Measurements from ENCODE around the gene ZNF12.

Gene ZNF12

GRCh38 chr7:6655636-6656385, 50.9 kb downstream of the ZNF12 start:
- Histone ChIP-seq H3K9ac (ENCODE audit: low read depth, low read length) (no peak overlapping the region), H3K9me3 (ENCODE audit: control insufficient read depth, insufficient read depth, low read length) (no peaks in the 10 kb centered on the region), H3K4me1 (ENCODE audit: insufficient read depth, low read length) (peaks cover 5% of the 10 kb centered on the region), H3K36me3 (ENCODE audit: insufficient read depth, low read length) (no peaks in the 10 kb centered on the region)

GRCh38 chr7:6654842-6655610, 51.7 kb downstream of the ZNF12 start:
- H3K36me3 ChIP-seq (ENCODE audit: insufficient read depth, low read length), result no peaks in the 10 kb centered on the region
- peaks cover 5% of the 10 kb centered on the region for H3K4me1 ChIP-seq (ENCODE audit: insufficient read depth, low read length)
- H3K9me3 ChIP-seq (ENCODE audit: control insufficient read depth, insufficient read depth, low read length), result no peaks in the 10 kb centered on the region
- no peak overlapping the region for H3K9ac ChIP-seq (ENCODE audit: low read depth, low read length)

GRCh38 chr7:6654113-6654841, 52.5 kb downstream of the ZNF12 start:
- Histone ChIP-seq H3K36me3 (ENCODE audit: insufficient read depth, low read length) (no peaks in the 10 kb centered on the region), H3K4me1 (ENCODE audit: insufficient read depth, low read length) (peaks cover 2% of the 10 kb centered on the region), H3K9ac (ENCODE audit: low read depth, low read length) (no peak overlapping the region), H3K9me3 (ENCODE audit: control insufficient read depth, insufficient read depth, low read length) (no peaks in the 10 kb centered on the region)

- no peak overlapping the region for H3K9ac ChIP-seq (ENCODE audit: low read depth, low read length)
- no peaks in the 10 kb centered on the region for H3K36me3 ChIP-seq (ENCODE audit: insufficient read depth, low read length)
- H3K9me3 ChIP-seq (ENCODE audit: control insufficient read depth, insufficient read depth, low read length), result no peaks in the 10 kb centered on the region
- no peaks in the 10 kb centered on the region; the same call in 1 of the 2 replicates for H3K4me1 ChIP-seq (ENCODE audit: insufficient read depth, low read length)
These were observed 53.4 kb downstream of the ZNF12 start for GRCh38 chr7:6653071-6654003.

GRCh38 chr7:6652446-6653011, 54.2 kb downstream of the ZNF12 start:
- no peak overlapping the region for H3K9ac ChIP-seq (ENCODE audit: low read depth, low read length)
- no peaks in the 10 kb centered on the region for H3K9me3 ChIP-seq (ENCODE audit: control insufficient read depth, insufficient read depth, low read length)
- H3K36me3 ChIP-seq (ENCODE audit: insufficient read depth, low read length), result no peaks in the 10 kb centered on the region
- no peaks in the 10 kb centered on the region for H3K4me1 ChIP-seq (ENCODE audit: insufficient read depth, low read length)

- Histone ChIP-seq H3K36me3 (ENCODE audit: insufficient read depth, low read length) (no peaks in the 10 kb centered on the region), H3K4me1 (ENCODE audit: insufficient read depth, low read length) (no peaks in the 10 kb centered on the region), H3K9me3 (ENCODE audit: control insufficient read depth, insufficient read depth, low read length) (no peaks in the 10 kb centered on the region)
These were observed 54.8 kb downstream of the ZNF12 start for GRCh38 chr7:6651851-6652445.

GRCh38 chr7:6650521-6651011, 56.2 kb downstream of the ZNF12 start:
- H3K9me3 ChIP-seq (ENCODE audit: control insufficient read depth, insufficient read depth, low read length), result no peaks in the 10 kb centered on the region
- H3K4me1 ChIP-seq (ENCODE audit: insufficient read depth, low read length), result no peaks in the 10 kb centered on the region
- no peak overlapping the region for H3K9ac ChIP-seq (ENCODE audit: low read depth, low read length)
- no peaks in the 10 kb centered on the region for H3K36me3 ChIP-seq (ENCODE audit: insufficient read depth, low read length)

More at GRCh38 chr7:6651851-6652445, 54.8 kb downstream of the ZNF12 start:
- no peak overlapping the region for H3K9ac ChIP-seq (ENCODE audit: low read depth, low read length)

- no peaks in the 10 kb centered on the region for H3K4me1 ChIP-seq (ENCODE audit: insufficient read depth, low read length)
- H3K36me3 ChIP-seq (ENCODE audit: insufficient read depth, low read length), result no peaks in the 10 kb centered on the region
- H3K9ac ChIP-seq (ENCODE audit: low read depth, low read length), result no peak overlapping the region
These were observed 56.7 kb downstream of the ZNF12 start for GRCh38 chr7:6650086-6650485.

GRCh38 chr7:6649241-6649961, 57.3 kb downstream of the ZNF12 start:
- no peaks in the 10 kb centered on the region for H3K9me3 ChIP-seq (ENCODE audit: control insufficient read depth, insufficient read depth, low read length)
- H3K9ac ChIP-seq (ENCODE audit: low read depth, low read length), result no peak overlapping the region
- no peaks in the 10 kb centered on the region for H3K4me1 ChIP-seq (ENCODE audit: insufficient read depth, low read length)
- peaks cover 5% of the 10 kb centered on the region; the same call in 1 of the 2 replicates for H3K36me3 ChIP-seq (ENCODE audit: insufficient read depth, low read length)

More at GRCh38 chr7:6650086-6650485, 56.7 kb downstream of the ZNF12 start:
- no peaks in the 10 kb centered on the region for H3K9me3 ChIP-seq (ENCODE audit: control insufficient read depth, insufficient read depth, low read length)

GRCh38 chr7:6648815-6649104, 58.0 kb downstream of the ZNF12 start:
- H3K36me3 ChIP-seq (ENCODE audit: insufficient read depth, low read length), result peaks cover 6% of the 10 kb centered on the region; the same call in 1 of the 2 replicates
- no peaks in the 10 kb centered on the region for H3K4me1 ChIP-seq (ENCODE audit: insufficient read depth, low read length)
- H3K9ac ChIP-seq (ENCODE audit: low read depth, low read length), result no peak overlapping the region
- H3K9me3 ChIP-seq (ENCODE audit: control insufficient read depth, insufficient read depth, low read length), result no peaks in the 10 kb centered on the region

- Histone ChIP-seq H3K4me1 (ENCODE audit: insufficient read depth, low read length) (no peaks in the 10 kb centered on the region), H3K36me3 (ENCODE audit: insufficient read depth, low read length) (peaks cover 6% of the 10 kb centered on the region; the same call in 1 of the 2 replicates), H3K9me3 (ENCODE audit: control insufficient read depth, insufficient read depth, low read length) (no peaks in the 10 kb centered on the region)
These were observed 58.5 kb downstream of the ZNF12 start for GRCh38 chr7:6648066-6648814.

GRCh38 chr7:6647541-6647940, 59.2 kb downstream of the ZNF12 start:
- Histone ChIP-seq H3K4me1 (ENCODE audit: insufficient read depth, low read length) (no peaks in the 10 kb centered on the region), H3K36me3 (ENCODE audit: insufficient read depth, low read length) (peaks cover 6% of the 10 kb centered on the region; the same call in 1 of the 2 replicates), H3K9ac (ENCODE audit: low read depth, low read length) (no peak overlapping the region), H3K9me3 (ENCODE audit: control insufficient read depth, insufficient read depth, low read length) (no peaks in the 10 kb centered on the region)

More at GRCh38 chr7:6648066-6648814, 58.5 kb downstream of the ZNF12 start:
- H3K9ac ChIP-seq (ENCODE audit: low read depth, low read length), result no peak overlapping the region

All from ES-I3 (cell line).